GM18873 (cell line): ENCODE measurements around the gene POU2F1.
"Not testable (repeated sequence)": the region's sequence is repeated elsewhere in the genome, so short reads cannot be mapped to it uniquely, and the experiment has no call there.

Source experiments
- ATAC-seq: cut with Tn5 transposase; IDR thresholded peaks from one replicate; pipeline ENCODE4 v1.9.1; 2021; ENCODE audit warnings: mild to moderate bottlenecking, moderate library complexity, moderate number of reproducible peaks; ENCODE audit not compliant: unreplicated experiment, low FRiP score

Gene POU2F1

GRCh38 chr1:167304165-167304564 is 83.5 kb downstream of the POU2F1 start:
- ATAC-seq = no peak

GRCh38 chr1:167305059-167305705 is 84.5 kb downstream of the POU2F1 start:
- no peak for ATAC-seq

- ATAC-seq = no peak
Observed at GRCh38 chr1:167305706-167306277, 85.1 kb downstream of the POU2F1 start.

GRCh38 chr1:167310732-167311131 is 90.0 kb downstream of the POU2F1 start:
- no peak for ATAC-seq

GRCh38 chr1:167312871-167313270 is 92.2 kb downstream of the POU2F1 start:
- ATAC-seq = no peak

GRCh38 chr1:167314671-167315070 is 94.0 kb downstream of the POU2F1 start:
- no peak for ATAC-seq

- no peak for ATAC-seq
Observed at GRCh38 chr1:167317463-167317862, 96.8 kb downstream of the POU2F1 start.

- not testable (repeated sequence) for ATAC-seq
Observed at GRCh38 chr1:167319206-167319605, 98.5 kb downstream of the POU2F1 start.

- ATAC-seq = no peak
Observed at GRCh38 chr1:167322483-167322882, 101.8 kb downstream of the POU2F1 start.

GRCh38 chr1:167325151-167325550 is 104.5 kb downstream of the POU2F1 start:
- no peak for ATAC-seq

- ATAC-seq = no peak
Observed at GRCh38 chr1:167328306-167328815, 107.7 kb downstream of the POU2F1 start.

- ATAC-seq = peak; percentile 65
Observed at GRCh38 chr1:167328816-167329483, 108.3 kb downstream of the POU2F1 start.

- peak; percentile 33 for ATAC-seq
Observed at GRCh38 chr1:167330601-167331293, 110.1 kb downstream of the POU2F1 start.

- ATAC-seq = no peak
Observed at GRCh38 chr1:167331650-167332049, 111.0 kb downstream of the POU2F1 start.

- no peak for ATAC-seq
Observed at GRCh38 chr1:167332503-167332902, 111.8 kb downstream of the POU2F1 start.

- no peak for ATAC-seq
Observed at GRCh38 chr1:167333124-167333523, 112.4 kb downstream of the POU2F1 start.

GRCh38 chr1:167333703-167334102 is 113.0 kb downstream of the POU2F1 start:
- no peak for ATAC-seq

- ATAC-seq = no peak
Observed at GRCh38 chr1:167339405-167339804, 118.7 kb downstream of the POU2F1 start.

GRCh38 chr1:167342846-167343245 is 122.2 kb downstream of the POU2F1 start:
- no peak for ATAC-seq

GRCh38 chr1:167344112-167344511 is 123.4 kb downstream of the POU2F1 start:
- ATAC-seq = no peak
